ENCODE data around the gene NID2.
A peak's percentile ranks its signal among the peaks of the same experiment; 100 is the strongest.

The NID2 gene

DNA sequence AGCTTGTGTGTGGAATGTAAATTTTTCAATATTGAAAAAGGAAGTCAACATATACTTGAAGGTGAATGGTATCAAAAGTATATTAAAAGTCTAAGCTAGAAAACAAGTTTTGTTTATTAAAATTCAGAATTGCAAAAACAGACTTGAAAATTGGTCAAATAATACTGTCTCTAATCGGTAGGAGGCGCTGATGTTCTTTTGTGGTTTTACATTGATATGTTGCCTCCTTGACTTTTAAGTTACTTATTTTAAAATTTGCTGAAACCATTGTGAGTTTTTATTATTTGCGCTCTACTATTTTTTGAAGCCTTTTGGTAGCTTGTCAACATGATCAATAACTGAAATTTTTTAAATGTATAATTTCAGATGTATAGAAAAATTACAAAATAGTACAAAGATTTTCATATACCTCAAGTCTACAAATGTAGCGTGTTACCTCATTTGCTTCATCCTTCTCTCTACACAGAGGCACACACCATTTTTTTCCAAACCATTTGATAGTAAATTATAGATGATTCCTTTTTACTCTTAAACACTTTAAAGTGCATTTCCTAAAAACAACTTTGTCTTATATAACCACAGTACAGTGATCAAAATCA is 72.6 kb downstream of the NID2 start:
- DNase-seq: peak; percentile 47

DNA sequence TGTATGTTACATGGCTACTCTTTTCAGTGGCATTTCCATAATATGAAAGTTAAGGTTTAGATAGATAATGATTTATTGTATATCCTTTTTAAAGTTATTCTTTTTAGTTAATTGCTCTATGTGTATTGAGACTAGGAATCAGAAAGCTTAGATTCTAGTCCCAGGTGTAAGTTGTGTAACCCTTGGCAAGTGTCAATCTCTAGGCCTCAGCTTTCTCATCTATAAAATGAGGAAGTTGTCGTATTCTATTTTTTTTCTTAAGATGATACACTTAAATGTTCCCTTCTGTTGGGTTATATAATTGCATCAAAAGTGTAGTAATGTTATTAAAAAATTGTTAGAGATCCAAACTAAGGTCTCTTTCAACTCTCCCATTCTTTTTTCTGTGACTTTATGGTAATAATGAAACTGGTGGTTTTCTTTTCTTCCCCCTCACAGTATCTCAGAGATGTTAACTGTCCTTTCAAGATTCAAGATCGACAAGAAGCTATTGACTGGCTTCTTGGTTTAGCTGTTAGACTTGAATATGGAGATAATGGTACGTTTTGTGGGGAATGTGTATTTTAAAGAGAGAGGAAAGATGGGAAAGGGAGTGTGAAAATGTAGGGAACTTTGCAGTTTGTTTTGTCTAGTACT is 75.5 kb downstream of the NID2 start:
- DNase-seq: no peak

DNA sequence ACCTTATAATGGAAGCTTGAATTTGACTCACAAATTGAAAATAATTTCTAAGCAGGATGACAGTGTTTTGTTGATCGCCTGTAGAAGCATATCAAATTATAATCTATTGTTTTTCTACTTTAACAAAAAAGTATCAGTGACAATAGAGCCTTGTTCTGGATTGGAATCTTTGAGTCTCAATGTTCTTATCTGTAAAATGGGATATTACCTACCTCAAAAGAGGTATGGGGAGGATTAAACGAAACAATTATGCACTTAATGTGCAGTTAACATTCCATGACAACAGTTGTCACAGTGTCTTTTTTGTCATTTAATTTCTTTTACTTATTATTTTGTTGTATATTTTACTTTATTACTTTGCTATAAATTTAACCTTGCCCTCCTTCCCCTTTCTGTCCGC is 78.4 kb downstream of the NID2 start:
- DNase-seq: no peak

DNA sequence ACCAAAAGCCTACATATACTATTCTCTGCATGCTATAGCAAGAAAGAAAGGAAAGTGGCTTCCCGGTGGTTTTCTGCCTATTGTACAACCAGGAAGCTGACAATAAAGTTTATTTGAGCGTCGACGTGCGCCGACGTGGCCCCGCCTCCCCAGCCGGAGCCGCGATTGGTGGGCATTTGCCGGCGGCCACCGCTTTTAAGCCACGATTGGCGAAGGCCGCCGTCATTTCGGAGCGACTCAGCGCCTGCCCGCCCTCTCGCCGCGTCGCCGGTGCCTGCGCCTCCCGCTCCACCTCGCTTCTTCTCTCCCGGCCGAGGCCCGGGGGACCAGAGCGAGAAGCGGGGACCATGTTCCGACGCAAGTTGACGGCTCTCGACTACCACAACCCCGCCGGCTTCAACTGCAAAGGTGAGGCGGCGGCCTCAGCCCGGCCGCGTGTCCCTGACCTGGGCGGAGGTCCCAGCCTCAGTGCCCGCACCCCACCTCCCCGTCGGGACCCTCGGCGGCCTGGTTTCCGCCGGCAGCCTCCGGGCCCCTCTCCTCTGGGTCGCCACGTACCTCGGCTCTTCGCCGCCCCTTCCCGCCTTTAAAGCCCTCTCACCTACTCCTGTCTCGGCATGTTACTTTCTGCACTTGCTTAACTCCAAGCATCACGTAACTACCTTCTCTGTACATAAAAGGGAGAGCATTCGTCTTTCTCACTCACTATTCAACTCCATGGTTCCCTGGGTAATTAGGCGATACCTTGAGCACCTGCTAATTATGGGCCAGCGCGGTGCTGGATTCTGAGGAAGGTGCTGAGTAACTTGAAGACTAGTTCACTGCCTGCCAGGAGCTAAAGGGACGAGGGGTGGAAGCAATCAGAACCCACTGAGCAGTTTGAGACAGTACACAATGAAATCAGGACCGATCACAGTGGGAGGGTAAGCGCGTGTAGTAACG is 79.3 kb downstream of the NID2 start, which contains the start of gene RTRAF:
RTRAF (plus strand) TSS at position 254 of the 942 bp plus-strand sequence; CDS start at position 348, 94 bp downstream.
- peak; percentile 89 for DNase-seq

- no peak for DNase-seq
Measured at GRCh38 chr14:51988221-51988620, 80.6 kb downstream of the NID2 start.

- no peak for DNase-seq
Measured at GRCh38 chr14:51981218-51981854, 87.5 kb downstream of the NID2 start.

DNA sequence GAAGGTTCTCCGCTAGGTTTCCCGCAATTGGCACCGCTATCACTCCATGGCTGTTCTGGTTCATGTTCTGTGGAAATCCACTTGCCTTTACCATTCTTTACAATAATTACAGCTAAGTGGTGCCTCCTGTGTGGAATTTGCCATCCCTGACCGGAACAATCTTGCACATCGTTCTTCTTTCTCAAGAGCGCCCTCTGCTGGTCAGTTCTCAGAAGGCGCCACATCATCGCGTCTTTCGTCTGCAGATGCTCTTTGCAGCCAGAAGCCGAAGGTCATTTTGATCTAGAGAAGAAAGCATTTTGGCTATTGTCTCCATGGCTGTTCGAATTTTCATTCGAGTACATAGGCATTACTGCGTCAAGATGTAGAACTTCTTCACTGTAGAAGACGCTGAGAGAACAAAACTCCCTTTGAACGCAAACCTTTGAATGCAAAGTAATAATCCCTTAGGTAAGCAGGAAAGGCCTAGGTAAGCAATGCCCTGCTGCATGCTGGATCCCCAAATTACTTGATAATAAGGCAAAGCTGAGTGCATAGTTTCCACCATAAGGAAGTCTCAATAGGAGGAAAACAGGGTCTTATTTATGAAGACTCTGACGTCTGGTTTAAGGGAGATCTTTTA is 89.7 kb downstream of the NID2 start:
- DNase-seq: peak; percentile 79

DNA sequence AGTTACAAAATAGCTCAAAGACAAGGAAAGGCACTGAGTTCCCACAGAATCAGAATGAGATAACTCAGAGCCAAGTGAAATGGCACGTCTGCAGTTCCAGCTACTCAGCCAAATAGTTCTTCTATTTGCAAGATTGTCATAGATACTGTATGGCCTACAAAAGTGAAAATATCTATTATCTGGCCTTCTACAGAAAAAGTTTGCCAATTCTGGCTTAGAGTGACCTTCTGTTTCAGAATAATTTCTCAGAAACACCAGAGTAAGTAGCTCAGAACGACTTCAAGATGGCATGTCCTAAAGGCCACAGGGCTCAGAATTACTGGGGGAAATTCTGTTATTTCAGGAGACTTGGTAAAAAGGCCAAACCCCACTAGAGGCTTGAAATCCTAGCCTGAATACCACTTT is 90.2 kb downstream of the NID2 start:
- DNase-seq: no peak

GRCh38 chr14:51977075-51977474 is 91.8 kb downstream of the NID2 start:
- no peak for DNase-seq

GRCh38 chr14:51972566-51972965 is 96.3 kb downstream of the NID2 start:
- DNase-seq: no peak

DNA sequence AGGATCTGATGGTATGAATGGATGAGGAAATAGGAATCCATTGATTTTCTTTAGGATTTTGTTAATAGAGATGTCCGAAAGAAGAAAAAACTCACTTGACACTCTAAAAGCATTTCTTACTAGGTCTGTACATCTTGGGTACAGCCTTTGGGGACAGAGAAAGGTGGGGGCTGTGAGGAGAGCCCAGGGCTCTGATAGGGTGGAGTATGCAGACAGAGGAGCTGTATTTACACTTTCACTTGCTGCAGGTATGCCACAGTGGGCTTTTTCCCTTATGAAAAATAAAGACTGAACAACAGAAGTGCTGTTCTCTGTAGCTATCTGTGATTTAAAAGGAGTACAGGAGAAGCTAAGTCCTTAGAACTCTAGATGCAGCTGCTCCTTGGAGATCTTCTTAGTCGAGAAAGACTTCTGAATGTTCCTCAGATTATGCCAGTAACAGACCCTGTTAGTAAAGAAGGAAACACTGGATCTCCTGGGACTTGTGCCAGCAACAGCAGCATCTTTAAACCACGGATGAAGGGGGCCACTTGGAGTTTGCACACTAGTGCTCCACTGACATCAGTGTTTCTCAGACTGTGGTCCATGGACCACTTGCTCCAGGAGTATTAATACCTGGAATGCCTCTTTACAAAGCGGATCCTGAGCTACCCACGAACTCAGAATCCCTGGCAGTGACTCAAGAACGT is 98.9 kb downstream of the NID2 start:
- no peak for DNase-seq

DNA sequence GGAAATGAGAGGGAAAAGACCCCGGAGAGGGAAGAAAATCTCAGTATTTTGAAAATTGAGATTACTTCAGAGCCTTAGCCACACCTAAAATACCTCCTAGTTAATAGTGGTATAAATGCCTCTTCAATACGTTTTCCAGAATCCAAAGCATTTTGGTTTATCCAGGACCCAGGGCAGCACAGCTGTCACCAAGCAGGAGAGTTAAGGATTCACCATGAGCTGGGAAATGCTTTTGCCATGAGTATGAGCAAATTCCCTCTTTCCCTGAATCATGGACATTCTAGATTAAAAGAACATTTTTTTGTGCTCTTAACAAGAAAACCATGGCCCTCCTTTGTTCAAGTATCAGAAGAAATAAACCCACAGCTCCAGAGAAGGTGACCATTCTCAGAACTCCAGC is 101.3 kb downstream of the NID2 start:
- DNase-seq: no peak

DNA sequence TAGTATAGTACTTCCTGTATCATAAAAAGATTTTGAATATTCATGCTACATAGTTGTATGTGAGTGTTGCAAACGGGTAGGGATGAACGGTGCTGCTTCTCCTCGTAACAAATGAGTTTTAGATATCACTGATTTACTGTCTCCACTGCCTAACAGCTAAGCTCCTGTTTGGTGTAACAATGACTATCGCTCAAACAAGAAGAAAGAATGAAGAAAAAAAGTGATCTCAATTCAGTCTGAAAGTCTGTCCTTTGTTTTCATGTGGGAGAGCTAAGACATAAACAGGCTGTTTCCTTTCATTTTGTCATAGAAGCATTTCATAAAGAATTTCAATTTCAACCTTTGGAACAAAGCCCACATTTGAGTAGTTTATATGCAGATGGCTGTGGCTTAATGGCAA is 105.6 kb downstream of the NID2 start:
- DNase-seq: peak; percentile 7

GRCh38 chr14:51962711-51963110 is 106.1 kb downstream of the NID2 start:
- no peak for DNase-seq

DNA sequence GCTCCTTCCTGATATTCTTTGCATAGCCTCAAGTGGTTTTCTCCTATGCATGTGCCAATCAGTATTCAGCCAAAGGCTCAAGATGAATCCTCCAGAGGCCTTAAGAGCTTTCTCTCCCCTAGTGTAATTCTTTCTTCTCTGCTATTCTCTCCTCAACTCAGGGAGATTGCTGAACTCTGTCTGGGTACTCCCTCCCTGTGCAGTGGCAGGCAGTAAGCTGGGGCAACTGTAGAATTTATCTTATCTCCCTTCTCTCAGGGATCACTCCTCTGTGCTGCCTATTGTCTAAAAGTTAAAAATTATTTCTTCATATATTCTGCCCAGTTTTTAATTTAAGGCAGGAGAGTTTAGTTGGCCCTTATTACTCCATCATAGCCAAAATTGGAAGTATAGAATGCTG is 108.0 kb downstream of the NID2 start:
- DNase-seq: no peak

GRCh38 chr14:51959928-51960327 is 108.9 kb downstream of the NID2 start:
- no peak for DNase-seq

GRCh38 chr14:51957950-51958349 is 110.9 kb downstream of the NID2 start:
- no peak for DNase-seq

Measured in CD4-positive, alpha-beta T cell treated with Interleukin-4 for 4 hours (primary cell).